Umbilical cord (tissue), 2 donors: ENCODE results near the gene LSP1. TPM values are rescaled to one million over a fixed set of nuclear protein-coding genes. Genes with fewer than 3 reads are reported as not detected.
"Not testable (repeated sequence)": the region's sequence is repeated elsewhere in the genome, so short reads cannot be mapped to it uniquely, and the experiment has no call there.

Experiments used
- DNase-seq: peaks from one replicate; pipeline ENCODE4 v3.0.0-alpha.2; 2015; ENCODE audit warnings: low spot score
- total RNA-seq: library from RNA; depleted of rRNA; stranded (reverse); fragments of >200 nt; gene quantifications from one replicate; pipeline ENCODE4 v1.2.3, GENCODE V29; 2014; ENCODE audit warnings: low replicate concordance; ENCODE audit not compliant: insufficient read depth

Gene LSP1
- total RNA-seq, 1 donor from 2014 or later = 85.5 TPM

DNA sequence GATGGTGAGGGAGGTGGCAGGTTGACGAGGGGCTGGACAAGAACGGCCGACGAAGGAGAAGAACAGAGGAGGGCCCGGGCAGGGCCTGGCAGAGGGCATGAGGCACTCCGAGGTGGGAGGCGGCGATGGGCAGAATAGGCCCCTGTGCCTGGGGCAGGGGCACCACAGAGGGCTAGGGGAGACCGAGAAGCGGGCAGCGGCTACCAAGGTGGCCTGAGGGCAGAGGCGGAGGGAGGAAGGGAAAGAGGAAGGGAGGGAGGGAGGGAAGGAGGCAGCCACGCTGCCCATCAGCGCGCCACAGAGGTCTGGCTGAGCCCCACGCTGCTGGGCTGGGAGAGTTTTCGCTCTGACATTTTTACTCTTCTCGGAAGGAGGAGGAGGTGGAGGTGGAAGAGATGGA is 11.3 kb downstream of the LSP1 start:
- peak; percentile 42 for DNase-seq

DNA sequence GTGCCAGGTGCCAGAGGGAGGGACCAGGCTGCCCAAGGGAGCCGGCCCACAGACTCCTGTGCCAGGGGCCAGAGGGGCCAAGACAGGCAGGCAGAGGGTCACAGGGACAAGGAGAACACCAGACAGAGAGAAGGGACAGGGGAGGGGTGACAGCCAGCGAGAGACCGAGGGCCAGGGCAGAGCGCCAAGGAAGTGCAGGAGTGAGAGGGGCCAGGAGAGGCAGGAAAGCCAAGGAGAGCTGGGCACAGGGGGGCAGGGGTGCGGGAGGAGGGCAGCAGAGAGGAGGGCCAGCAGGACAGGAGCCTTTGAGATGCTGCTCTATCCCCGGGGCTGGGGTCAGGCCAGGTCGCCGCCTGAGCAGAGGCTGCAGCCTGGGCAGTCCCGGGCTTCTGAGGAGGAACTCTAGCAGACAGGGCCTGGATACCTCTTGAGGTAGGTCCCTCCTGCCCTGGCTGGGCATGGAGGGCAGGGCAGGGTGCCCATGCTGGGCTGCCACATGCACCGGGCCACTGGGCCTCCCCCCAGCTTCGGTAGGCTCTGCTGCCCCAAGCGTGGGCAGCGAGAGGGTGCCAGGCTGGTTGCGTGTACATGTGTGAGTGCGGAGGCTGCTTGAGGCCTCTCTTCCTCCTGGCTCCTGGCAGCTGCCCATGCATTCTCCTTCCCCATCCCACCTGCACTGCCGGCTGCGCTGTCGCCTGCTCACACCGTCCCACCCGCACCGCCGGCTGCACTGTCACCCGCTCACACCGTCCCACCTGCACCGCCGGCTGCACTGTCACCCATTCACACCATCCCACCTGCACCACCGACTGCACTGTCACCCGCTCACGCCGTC is 12.2 kb downstream of the LSP1 start:
- DNase-seq = no peak

DNA sequence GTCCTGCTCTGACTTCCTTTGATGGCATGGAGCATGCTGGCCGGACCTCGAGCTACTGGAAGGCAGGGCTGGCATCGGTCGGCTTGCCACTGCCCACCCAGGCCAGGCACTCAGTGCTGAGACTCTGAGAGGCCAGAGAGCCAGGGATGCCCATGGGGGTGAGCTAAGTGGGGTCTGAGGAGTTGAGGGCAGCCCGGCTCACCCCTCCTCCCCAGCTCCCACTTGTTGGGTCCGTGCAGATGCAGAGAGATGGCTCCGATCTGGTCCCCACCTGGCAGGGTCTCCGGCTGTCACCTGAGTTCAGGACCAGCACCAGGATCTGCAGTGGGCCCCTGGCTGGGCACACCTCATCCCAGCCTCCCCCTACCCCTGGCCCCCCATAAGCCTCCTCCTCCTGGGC is 13.3 kb downstream of the LSP1 start:
- no peak for DNase-seq

DNA sequence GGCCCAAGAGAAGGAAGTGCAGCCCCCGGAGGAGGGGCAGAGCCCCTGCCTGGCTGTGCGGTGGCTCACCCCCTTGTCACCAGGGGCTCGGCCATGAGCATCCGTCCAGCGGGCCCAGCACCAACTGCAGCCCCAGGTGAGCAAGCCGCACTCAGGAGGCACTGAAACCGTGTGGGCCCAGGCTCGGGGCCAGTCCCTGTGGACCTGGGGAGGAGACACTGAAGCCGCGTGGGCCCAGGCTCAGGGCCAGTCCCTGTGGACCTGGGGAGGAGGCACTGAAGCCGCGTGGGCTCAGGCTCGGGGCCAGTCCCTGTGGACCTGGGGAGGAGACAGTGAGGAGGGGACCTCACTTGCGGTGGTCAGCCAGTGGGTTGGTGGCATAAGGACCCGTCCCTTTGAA is 13.9 kb downstream of the LSP1 start:
- no peak for DNase-seq

DNA sequence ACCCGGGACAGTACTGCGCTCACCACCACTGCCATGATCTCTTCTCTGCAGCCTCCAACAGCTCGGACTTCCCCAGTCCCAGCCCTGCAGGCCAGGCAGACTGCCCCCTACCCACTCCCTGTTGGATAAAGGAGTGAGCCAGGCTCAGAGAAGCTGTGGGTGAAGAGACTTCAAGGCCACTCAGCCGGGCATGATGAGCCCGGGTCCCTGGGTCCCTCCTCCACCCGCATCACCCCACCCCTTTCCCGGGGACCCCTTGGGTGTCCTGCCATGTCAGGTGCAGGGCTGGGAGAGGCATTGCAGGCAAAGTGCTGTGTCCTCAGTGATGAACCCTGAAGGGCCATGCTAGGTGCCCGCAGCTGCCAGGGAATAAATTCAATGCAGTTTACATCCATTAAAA is 14.5 kb downstream of the LSP1 start:
- DNase-seq = no peak

DNA sequence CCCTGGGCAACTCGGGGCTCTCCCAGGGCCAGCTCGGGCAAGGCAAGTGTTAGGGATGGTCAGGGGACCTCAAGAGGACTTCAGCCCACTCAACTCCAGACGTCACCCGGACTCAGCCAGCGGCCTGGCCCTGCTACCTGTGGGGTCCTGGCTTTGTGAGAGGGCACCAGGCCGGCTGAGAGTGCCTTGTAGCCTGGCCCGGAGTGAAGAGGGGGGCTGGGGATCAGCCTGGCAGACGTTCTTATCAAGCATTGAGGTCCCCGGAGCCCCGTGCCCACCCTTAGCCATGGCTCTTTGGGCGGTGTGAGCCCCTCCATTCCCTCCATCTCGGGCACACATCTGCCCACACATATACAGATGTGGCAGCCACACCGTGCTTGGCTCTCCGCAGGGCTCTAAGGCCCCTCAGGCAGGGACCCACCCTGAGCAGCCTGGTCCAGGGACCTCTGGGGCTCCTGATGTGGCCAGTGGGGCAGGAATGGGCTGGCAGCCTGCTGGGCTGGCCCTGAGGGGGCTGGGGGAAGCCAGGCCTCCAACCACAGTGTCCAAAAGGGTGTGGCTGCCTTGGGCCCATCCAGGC is 15.3 kb downstream of the LSP1 start:
- no peak for DNase-seq

DNA sequence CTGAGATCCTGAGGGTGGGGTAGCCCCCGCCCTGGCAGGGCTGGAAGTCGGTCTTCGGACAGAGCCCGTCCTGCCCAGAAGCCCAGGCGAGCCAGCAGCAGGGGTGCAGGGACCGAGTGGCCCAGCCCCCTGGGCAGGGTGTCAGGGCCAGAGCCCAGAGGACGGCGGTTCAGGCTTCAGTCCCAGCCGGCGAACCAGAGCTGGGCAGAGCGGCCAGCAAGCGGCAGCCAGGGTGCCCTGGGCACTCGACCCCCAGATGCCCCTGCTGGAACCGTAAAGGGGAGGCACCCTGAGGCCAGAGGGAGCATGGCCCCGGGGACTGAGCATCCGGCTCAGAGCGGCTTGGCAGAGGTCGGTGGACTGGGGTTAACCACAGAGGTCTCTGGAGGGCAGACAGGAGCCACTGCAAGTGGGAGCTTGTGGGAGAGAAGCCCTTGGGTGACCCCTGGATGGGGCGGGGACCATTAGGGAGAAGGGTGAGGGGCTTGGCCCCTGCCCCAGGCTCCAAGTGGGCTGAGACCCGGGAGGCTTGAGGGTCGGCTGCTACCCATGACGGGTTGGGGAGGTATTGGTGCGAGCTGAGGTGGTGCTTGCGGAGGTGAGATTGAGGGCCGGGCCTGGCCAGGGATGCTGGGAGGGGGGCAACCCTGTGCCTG is 15.9 kb downstream of the LSP1 start:
- no peak for DNase-seq

DNA sequence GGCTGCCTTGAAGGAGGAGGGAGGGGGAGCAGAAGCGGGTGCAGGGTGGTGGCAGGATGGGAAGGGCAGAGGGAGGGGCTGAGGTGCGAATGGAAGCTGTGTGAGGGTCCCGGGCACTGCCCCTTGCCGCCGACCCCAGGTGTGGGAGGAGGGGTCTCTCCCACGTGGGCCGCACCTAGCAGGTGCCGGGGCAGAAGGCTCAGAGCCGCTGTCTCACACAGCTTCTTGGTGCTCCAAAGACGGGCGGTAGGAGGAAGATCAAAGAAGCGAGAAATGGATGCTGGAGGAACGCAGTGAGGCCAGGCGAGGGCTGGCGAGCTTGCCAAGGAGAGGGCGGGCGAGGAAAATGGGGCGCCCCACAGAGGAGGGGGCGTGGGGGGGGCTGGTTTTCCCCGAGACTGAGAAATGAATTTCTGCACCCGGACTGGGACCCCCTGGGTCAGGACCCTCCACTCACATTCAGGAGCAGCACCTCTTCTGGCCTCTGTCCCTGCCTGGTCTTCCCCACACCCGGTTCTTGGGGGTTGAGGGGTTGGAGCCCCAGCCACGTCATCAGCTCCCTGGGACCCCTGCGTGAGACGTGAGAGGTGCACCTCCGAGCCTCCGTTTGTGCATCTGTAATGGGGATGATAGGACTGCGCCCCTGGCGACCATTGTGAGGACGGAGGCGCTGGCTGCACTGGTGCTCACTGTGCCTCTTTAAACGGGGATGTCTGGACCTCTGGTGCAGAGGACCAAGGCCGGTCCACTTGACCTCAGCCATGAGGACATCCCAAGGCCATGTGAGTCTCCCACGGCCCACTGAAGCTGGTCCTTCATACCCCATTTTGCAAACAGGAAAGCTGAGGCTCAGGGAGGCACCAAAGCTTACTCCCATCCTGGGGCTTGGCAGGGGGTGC is 16.8 kb downstream of the LSP1 start:
- DNase-seq = no peak

DNA sequence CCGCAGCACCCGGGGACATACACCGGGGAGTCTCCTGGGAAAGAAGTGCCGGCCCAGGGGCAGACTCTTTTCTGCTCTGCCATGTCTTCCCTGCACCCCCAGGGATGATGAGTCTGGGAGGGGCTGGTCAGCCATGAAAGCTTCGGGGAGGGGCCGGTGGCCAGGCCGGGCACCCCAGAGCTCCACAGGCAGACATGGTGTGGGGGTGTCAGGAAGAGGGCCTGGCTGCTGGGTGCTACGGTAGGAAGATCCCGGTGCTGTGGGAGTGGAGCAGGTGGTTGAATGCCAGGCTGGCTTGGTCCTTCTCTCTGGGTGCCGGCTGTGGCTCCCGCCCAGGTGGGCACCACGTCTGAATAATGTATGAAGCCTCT is 17.4 kb downstream of the LSP1 start:
- no peak for DNase-seq

DNA sequence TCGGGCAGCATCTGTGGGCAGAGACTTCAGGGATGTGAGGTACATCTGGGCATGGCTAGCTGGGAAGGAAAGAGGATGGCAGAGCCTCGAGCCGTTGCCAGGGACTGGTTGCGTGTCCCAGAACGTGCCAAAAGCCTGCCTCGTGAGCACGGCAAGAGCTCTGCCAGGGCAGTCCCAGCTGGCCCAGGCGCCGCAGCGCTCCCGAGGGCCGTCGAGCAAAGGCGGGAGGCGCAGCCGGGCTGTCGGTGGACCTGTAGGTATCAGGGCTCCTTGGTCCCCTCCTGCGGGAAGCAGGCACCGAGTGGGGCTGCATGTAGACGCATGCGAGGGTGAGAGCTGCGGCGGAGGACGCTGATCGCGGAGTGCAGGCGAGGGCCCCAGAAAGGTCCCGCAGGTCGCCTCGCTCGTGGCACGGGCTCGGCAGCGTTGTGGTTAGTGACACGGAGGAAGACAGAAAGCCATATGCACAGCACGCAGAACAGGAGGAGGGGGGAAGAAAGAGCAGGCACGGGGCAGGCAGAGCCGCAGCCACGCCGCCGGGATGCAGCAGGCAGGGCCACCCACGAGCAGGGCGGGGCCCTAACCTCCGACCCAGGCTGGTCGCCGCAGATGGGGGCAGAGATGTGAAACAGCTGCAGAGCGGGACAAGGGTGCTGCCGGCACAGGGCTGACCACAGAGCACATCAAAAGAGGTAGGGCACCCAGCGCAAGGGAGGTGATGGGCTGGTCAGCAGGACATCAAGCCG is 18.0 kb downstream of the LSP1 start:
- DNase-seq = no peak

DNA sequence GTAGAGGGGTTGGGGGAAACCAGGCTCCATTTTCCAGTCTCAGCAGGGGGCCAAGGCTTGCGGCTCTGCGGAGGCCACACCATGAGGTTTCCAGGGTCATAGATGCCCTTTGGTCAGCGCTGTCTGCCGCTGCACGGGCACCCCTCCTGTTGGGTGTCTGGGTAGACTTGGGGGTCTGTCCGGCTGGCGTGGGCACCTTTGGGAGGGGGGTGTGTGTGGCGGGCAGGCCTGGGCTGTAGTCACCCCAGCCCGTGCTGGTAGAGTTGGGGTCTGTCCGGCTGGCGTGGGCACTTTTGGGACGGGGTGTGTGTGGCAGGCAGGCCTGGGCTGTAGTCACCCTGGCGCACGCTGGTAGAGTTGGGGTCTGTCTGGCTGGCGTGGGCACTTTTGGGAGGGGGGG is 18.6 kb downstream of the LSP1 start:
- no peak for DNase-seq

DNA sequence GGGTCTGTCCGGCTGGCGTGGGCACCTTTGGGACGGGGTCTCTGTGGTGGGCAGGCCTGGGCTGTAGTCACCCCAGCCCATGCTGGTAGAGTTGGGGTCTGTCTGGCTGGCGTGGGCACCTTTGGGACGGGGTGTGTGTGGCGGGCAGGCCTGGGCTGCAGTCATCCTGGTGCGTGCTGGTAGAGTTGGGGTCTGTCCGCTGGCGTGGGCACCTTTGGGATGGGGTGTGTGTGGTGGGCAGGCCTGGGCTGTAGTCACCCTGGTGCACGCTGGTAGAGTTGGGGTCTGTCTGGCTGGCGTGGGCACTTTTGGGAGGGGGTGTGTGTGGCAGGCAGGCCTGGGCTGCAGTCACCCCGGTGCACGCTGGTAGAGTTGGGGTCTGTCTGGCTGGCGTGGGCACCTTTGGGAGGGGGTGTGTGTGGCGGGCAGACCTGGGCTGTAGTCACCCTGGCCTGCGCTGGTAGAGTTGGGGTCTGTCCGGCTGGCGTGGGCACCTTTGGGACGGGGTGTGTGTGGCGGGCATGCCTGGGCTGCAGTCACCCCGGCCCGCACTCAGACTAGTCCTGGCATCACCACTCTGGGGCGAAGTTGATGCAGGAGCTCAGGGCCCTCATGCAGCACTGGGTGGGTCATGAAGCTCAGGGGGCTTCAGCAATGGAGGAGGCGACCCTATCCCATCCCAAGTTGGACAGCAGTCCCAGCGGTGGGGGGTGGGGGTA is 19.5 kb downstream of the LSP1 start:
- no peak for DNase-seq

DNA sequence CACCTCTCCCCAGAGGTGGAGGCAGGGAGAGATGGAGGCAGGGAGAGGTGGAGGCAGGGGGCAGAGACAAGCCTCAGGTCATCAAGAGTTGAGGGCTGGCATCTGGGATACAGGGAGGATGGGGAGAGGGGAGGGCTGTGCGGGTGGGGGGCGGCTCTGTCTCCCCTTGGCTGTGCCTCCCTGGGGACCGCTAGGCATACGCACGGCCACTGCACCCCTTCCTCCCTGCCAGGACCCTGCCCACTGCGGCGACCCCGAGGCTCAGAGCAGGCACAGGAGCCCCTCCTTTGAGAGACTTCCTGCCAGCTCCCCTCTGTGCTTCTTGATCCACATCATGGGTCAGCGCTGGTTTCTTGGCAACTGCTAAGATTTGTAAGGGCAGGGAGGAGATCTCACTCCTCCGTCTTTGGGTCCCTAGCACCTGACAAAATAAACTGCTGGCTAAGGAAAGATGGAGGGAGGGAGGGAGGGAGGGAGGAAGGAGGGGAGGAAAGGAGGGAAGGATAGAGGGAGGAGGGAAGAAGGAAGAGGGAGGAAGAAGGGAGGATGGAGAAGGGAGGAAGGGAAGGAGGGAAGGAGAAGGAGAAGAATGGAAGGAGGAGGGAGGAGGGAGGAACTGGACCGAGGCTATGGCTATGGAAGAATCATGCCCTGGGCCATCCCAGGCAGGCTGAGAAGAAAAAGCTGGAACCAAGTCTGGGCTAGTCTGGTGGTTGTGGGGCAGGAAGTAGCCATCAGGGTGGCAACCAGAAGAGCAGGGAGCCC is 20.3 kb downstream of the LSP1 start:
- peak; percentile 84 for DNase-seq

DNA sequence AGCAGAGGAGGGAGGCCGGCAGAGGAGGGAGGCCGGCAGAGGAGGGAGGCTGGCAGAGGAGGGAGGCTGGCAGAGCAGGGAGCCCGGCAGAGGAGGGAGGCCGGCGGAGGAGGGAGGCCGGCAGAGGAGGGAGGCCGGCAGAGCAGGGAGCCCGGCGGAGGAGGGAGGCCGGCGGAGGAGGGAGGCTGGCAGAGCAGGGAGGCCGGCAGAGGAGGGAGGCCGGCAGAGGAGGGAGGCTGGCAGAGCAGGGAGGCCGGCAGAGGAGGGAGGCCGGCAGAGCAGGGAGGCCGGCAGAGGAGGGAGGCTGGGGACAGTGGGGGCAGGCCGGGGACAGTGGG is 20.9 kb downstream of the LSP1 start:
- DNase-seq = not testable (repeated sequence)

DNA sequence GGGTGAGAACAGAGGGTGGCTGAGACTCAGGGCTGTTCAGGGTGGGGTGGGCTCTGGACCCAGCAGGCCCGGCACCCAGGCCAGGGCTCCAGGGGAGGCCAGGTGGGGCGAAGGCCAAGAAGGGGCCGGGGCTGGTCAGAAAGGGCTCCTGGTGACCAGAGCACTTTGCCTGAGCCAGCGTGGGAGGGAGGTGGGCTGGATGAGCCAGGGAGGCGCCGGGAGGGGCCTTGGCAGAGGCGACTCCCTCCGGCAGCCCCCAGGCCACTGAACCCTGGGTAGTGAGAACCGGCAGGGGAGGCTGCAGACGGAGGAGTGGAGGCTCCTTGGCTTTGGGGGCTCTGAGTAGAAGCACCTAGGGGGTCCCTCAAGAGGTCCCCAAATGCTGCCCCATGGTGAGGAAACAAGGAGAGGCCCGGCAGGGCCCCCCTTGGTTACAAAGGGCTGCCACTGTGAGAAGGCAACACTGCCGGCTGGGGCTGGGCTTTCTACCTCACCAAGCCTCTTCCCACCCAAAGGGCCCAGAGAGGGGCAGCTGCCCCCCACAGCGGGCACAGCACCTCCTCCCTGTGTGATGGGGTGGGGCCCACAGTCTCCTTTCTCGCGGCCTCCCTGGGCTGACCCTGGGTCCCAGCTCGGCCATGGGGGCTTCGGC is 21.7 kb downstream of the LSP1 start:
- DNase-seq = not testable (repeated sequence)

DNA sequence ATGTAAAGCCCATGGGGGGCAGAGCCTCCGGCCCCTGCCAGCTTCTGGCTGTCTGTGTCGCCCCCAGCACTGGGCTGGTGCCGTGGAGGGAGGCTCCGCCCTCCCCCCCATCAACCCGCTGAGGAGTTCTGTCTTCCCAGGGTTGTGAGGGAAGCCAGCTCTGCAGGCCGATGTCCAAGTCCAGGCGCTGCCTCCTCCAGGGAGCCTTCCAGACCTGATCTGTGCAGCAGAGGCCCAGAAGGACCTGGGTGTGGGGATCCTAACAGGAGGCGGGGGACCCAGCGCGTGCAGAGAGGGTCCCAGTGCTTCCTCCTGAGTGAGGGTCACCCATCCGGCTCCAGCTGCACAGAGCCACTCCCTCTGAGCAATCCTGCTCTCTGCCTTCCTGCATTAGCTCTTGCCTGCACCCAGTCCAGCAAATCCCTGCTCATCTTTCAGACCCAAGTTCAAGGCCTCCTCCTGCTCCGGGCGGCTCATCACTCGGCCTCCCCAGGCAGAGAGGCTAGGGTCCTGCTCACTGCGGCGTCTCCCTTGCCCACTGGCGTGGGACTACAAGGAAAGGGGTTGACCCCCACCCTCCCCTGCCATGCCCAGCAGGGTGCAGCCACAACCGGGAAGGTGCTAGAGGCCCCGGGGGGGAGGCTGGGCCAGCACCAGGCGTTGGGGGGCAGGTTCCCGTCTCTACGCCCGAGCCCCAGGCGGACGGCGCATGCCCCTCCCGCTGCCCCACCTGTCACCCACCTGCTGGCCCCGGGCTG is 22.4 kb downstream of the LSP1 start:
- DNase-seq = peak; percentile 76

DNA sequence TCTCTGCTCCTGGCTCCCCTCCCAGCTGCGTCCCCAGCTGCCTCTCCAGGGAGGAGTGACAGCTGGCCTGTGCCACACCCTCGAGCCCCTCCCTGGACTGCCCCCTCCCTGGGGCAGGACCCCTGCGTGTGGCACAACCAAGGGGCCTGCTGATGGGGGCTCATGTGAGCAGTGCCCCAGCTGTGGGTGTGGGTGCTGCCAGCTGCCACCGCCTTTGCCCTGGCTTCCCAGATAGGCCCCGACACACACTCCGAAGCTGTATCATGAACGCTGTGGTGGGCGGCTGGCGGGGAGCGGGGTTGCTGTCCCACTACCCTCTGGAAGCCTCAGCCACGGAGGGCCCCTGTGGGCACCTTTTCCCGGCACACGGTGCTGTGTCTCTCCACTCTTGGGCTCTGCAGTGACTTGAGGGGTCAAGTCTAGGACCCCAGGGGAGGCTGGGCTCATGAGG is 23.0 kb downstream of the LSP1 start:
- DNase-seq = not testable (repeated sequence)

DNA sequence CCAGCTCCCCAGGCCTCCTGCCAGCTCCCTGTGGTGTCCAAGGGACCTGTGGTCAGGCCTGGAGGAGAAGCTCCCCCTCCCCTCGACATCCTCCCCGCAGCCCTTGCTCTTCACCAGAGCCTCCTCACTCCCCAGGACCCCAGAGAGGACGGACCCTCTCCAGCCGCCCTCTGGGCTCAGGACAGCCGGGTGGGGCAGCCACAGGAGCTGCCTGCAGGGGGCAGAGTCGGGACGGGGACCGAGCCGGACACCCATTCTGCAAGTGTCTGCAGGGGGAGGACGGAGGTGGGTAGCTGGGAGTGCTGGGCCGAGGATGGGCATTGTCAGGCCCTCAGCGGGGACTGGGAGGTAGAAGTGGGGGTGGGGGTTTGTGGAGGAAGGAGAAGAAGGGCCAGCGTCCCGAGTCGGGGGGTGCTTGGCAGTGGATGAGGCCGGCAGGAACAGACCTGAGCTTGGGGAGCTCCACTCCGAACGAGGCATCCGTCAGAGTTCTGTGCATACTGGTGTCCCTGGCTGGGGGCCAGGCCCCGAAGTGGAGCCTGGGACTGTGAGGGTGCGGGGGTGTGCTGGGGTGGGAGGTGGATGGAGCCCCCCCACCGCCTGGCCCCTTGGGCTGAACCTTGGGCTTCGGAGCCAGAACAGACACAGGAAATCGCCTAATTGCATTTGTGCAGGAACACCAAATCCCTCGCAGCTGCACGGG is 23.6 kb downstream of the LSP1 start:
- DNase-seq = peak; percentile 96
